Measurements from ENCODE around the gene SH2D1A. TPM values are rescaled to one million over a fixed set of nuclear protein-coding genes. Genes with fewer than 3 reads are reported as not detected.

The SH2D1A gene
- total and polyA plus RNA-seq, 8 donors = 0.35 to 4.1 (median 1.7) TPM; not detected in 4

DNA sequence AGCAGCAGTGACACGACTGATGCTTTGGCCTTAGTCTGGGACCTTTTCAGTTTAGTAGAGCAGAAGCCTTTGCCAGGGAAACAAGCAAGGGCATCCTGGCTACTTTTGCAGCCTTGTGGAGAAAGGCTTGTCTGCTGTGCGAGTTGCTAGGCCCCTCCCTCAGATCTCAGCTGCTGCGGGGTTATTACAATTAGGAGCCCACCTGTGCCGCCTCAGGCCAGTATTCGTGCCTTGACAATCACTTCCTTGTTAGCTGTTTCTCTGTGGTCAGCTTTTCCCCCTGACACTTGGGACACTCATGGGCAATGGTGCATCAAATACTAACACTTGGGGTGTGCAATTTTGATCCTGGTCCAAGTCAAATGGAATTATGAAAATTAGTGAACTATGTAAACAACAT lies 67.9 kb downstream of the SH2D1A start:
- 61 to 89% (median 76%) methylated on average over 1 to 5 of the region's 5 CpGs for WGBS, 5 donors
- TF ChIP-seq POLR2A (IDR thresholded peaks at IDR 0.05) (no peak), EP300 (IDR thresholded peaks at IDR 0.05) (no peak), POLR2AphosphoS5 (IDR thresholded peaks at IDR 0.05) (no peak), CTCF (IDR thresholded peaks at IDR 0.05) (no peak)
- H3K9me3 ChIP-seq = no peaks in the 10 kb centered on the region
- H3K4me3 ChIP-seq = no peak overlapping the region
- intact Hi-C loops (cut with DNase I; ENCODE audit: low total_unique reads) = no loop called here
- H3K27ac ChIP-seq = no peak overlapping the region
- H3K36me3 ChIP-seq = no peaks in the 10 kb centered on the region
- H3K27me3 ChIP-seq = no peaks in the 10 kb centered on the region
- H3K4me1 ChIP-seq = no peaks in the 10 kb centered on the region
- DNase-seq = no peak

- intact Hi-C loops (cut with DNase I; ENCODE audit: low total_unique reads) = no loop called here
- no peak for DNase-seq
- no peak overlapping the region for H3K4me3 ChIP-seq
- H3K27ac ChIP-seq = no peak overlapping the region
- no peaks in the 10 kb centered on the region for H3K9me3 ChIP-seq
- no peaks in the 10 kb centered on the region for H3K27me3 ChIP-seq
- TF ChIP-seq POLR2AphosphoS5 (IDR thresholded peaks at IDR 0.05) (no peak), EP300 (IDR thresholded peaks at IDR 0.05) (no peak), CTCF (IDR thresholded peaks at IDR 0.05) (no peak), POLR2A (IDR thresholded peaks at IDR 0.05) (no peak)
- no peaks in the 10 kb centered on the region for H3K36me3 ChIP-seq
- no peaks in the 10 kb centered on the region for H3K4me1 ChIP-seq
- 74 to 91% (median 87%) methylated on average over 5 of the region's 5 CpGs for WGBS, 5 donors
These were observed 68.9 kb downstream of the SH2D1A start for GRCh38 chrX:124415115-124415800.

DNA sequence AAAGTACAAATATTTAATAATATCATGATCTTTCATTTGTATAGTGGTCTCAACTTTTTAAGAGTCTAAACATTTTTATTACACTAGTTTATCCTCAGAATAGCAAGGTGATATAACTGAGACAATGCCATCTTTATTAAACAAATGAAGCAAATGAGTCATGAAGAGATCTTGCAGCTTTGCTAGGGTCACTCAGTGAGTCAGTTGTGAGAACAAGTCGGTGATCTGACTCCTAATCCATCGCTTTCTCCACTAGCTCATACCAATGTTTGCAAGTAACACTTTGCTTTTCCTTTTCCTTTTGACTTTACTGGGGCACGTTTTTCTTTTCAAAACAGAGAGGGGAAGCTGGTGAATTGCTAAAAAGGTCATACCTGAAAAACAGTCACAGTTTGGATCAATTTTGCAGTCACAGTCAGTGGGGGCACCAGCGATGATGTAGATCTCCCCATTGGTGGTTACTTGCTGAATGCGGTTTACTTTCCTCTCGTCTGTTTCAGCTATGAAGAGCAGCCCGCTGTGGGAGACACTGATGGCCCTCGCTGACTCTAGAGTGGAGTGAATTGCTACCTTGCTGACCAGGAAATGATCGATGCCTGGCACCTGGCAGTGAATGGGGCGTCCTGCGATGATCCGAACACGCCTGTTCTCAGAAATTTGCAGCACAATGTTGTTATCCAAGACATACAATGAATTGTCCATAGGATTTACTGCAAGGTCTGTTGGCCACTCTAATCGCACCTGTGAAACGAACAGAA lies 75.7 kb downstream of the SH2D1A start:
- intact Hi-C loops (cut with DNase I; ENCODE audit: low total_unique reads) = no loop called here
- peaks cover 0 to 9% (median 0%) of the 10 kb centered on the region in 4 donors for H3K9me3 ChIP-seq
- no peaks in the 10 kb centered on the region for H3K4me1 ChIP-seq
- no peaks in the 10 kb centered on the region for H3K27me3 ChIP-seq
- H3K36me3 ChIP-seq = no peaks in the 10 kb centered on the region
- no peak for TF ChIP-seq EP300 (IDR thresholded peaks at IDR 0.05)
- no peak for TF ChIP-seq POLR2A (IDR thresholded peaks at IDR 0.05)
- TF ChIP-seq POLR2AphosphoS5 (IDR thresholded peaks at IDR 0.05) = no peak
- TF ChIP-seq CTCF (IDR thresholded peaks at IDR 0.05) = no peak
- no peak overlapping the region for H3K27ac ChIP-seq
- DNase-seq = no peak
- 75 to 88% (median 81%) methylated on average over 11 to 15 of the region's 15 CpGs for WGBS, 5 donors
- H3K4me3 ChIP-seq = no peak overlapping the region

Small RNA genes within 50 kb of the gene (small RNA-seq; reads per million reads assigned to genes)
- gene AL022718.1 = 0 reads per million in 4 donors

Other genes with a start within 250 kb of the SH2D1A start
- gene TEX13D, start 13.9 kb upstream of the SH2D1A start, total RNA-seq = 1 to 10 TPM in 1 of 5 donors, not detected in 4; 1.2 TPM
- gene TEX13D, start 13.9 kb upstream of the SH2D1A start, polyA plus RNA-seq = under 1 TPM in 1 of 3 donors, not detected in 2; 0.46 TPM